Esophagus squamous epithelium (tissue), 5 donors: Measurements from ENCODE around the gene WWTR1. TPM values are rescaled to one million over a fixed set of nuclear protein-coding genes. Genes with fewer than 3 reads are reported as not detected.

Experiments
- DNase-seq: peaks from one replicate; lab custom pipeline; 2025; lab: John Stamatoyannopoulos, UW
- H3K27ac ChIP-seq, 4 donors: fragments of 200-600 bp; sonication (generic); one replicate each; pipeline ENCODE4 v1.5.1; 2016 to 2019; ENCODE audit warnings: mild to moderate bottlenecking in 1 of 4
- H3K27me3 ChIP-seq, 4 donors: fragments of 200-600 bp; sonication (generic); 1 replicate in 3 of 4; 2 replicates in 1 of 4; pipeline versions ENCODE4 v1.5.1 to v1.6.0; 2017 to 2021; ENCODE audit warnings: antibody characterized with exemption in 1 of 4
- H3K36me3 ChIP-seq, 3 donors: fragments of 200-600 bp; sonication (generic); one replicate each; pipeline ENCODE4 v1.5.1; 2016 to 2019
- H3K4me1 ChIP-seq, 3 donors: fragments of 200-600 bp; sonication (generic); one replicate each; pipeline ENCODE4 v1.5.1; 2017 to 2019
- H3K4me3 ChIP-seq, 4 donors: fragments of 200-600 bp; sonication (generic); 1 replicate in 3 of 4; 2 replicates in 1 of 4; pipeline ENCODE4 v1.5.1; 2016 to 2019; ENCODE audit warnings: mild to moderate bottlenecking in 2 of 4, moderate library complexity in 1 of 4
- H3K9me3 ChIP-seq, 3 donors: fragments of 200-600 bp; sonication (generic); one replicate each; pipeline ENCODE4 v1.5.1; 2016 to 2019
- CTCF ChIP-seq, 6 experiments: fragments of 450-650 bp in 4 of 6; fragments of 200-600 bp in 2 of 6; sonication (generic) in 2 of 6; IDR thresholded peaks; one replicate each; pipeline ENCODE4 v1.5.1; 2016 to 2019; ENCODE audit warnings: antibody characterized with exemption in 6 of 6, mild to moderate bottlenecking in 4 of 6, moderate library complexity in 4 of 6
- POLR2A ChIP-seq, 4 donors: fragments of 450-650 bp; IDR thresholded peaks; one replicate each; pipeline ENCODE4 v1.6.1; 2017; ENCODE audit warnings: antibody characterized with exemption in 4 of 4, mild to moderate bottlenecking in 4 of 4, moderate library complexity in 3 of 4
- WGBS, 2 donors: methylation state at CpG; one replicate each; pipeline ENCODE4 v1.1.5; 2018; 5-methylcytosine and 5-hydroxymethylcytosine counted together
- intact Hi-C: fragments of 100-400 bp; cut with DNase I; formaldehyde crosslinking; loops from one replicate; pipeline ENCODE4 v1.15.0; 2022
- total RNA-seq, 4 donors: library from RNA; depleted of rRNA; stranded (reverse); fragments of >200 nt; gene quantifications; one replicate each; pipeline ENCODE4 v1.1.0, GENCODE V29; 2016
- donor health status: DM: yes; HTN: yes; CAD: no.

WWTR1 gene
- total RNA-seq, 4 donors from 2014 or later: 35.7 to 116 (median 39.6) TPM

- no peak for DNase-seq
- WGBS, 2 donors: 28% methylated on average over 14 to 15 of the region's 15 CpGs
- Histone ChIP-seq H3K9me3 (no peaks in the 10 kb centered on the region), H3K4me1 (peaks cover 5 to 91% (median 31%) of the 10 kb centered on the region in 3 donors), H3K27me3 (no peaks in the 10 kb centered on the region), H3K4me3 (peak overlapping the region in 3 of 4 donors; percentile 16 to 48 (median 21)), H3K27ac (peak overlapping the region; percentile 37 to 66 (median 61)), H3K36me3 (no peaks in the 10 kb centered on the region)
- intact Hi-C loops: no loop called here
- TF ChIP-seq CTCF (IDR thresholded peaks at IDR 0.05) (peak in 2 of 6 experiments; percentile 6 to 21), POLR2A (IDR thresholded peaks at IDR 0.05) (no peak)
Observed at GRCh38 chr3:149638228-149639092, 19.4 kb downstream of the WWTR1 start.

GRCh38 chr3:149635396-149635795 lies 22.4 kb downstream of the WWTR1 start:
- TF ChIP-seq POLR2A (IDR thresholded peaks at IDR 0.05) (no peak), CTCF (IDR thresholded peaks at IDR 0.05) (no peak)
- intact Hi-C loops: no loop called here
- no peak overlapping the region for H3K27ac ChIP-seq
- WGBS, 2 donors: 74 to 87% methylated on average over 4 of the region's 4 CpGs
- no peak overlapping the region for H3K4me3 ChIP-seq
- peaks cover 0 to 4% (median 0%) of the 10 kb centered on the region in 3 donors for H3K36me3 ChIP-seq
- no peak for DNase-seq
- H3K4me1 ChIP-seq: peaks cover 5 to 91% (median 21%) of the 10 kb centered on the region in 3 donors
- H3K27me3 ChIP-seq: no peaks in the 10 kb centered on the region
- H3K9me3 ChIP-seq: no peaks in the 10 kb centered on the region

GRCh38 chr3:149634573-149634972 lies 23.3 kb downstream of the WWTR1 start:
- TF ChIP-seq CTCF (IDR thresholded peaks at IDR 0.05): no peak
- no peak for TF ChIP-seq POLR2A (IDR thresholded peaks at IDR 0.05)
- peaks cover 5 to 90% (median 21%) of the 10 kb centered on the region in 3 donors for H3K4me1 ChIP-seq
- no peak overlapping the region for H3K4me3 ChIP-seq
- DNase-seq: no peak
- peak overlapping the region in 3 of 4 donors; percentile 1 to 37 (median 11) for H3K27ac ChIP-seq
- H3K36me3 ChIP-seq: peaks cover 0 to 4% (median 0%) of the 10 kb centered on the region in 3 donors
- 53% methylated on average over 4 of the region's 4 CpGs; no CpG with 5 or more reads in 1 of the 2 donors for WGBS, 2 donors
- no peaks in the 10 kb centered on the region for H3K27me3 ChIP-seq
- H3K9me3 ChIP-seq: no peaks in the 10 kb centered on the region
- intact Hi-C loops: no loop called here

GRCh38 chr3:149634072-149634471 lies 23.8 kb downstream of the WWTR1 start:
- no peaks in the 10 kb centered on the region for H3K27me3 ChIP-seq
- no peak overlapping the region for H3K4me3 ChIP-seq
- peaks cover 0 to 4% (median 0%) of the 10 kb centered on the region in 3 donors for H3K36me3 ChIP-seq
- H3K4me1 ChIP-seq: peaks cover 5 to 85% (median 18%) of the 10 kb centered on the region in 3 donors
- no peaks in the 10 kb centered on the region for H3K9me3 ChIP-seq
- DNase-seq: no peak
- 53 to 58% methylated on average over 4 of the region's 4 CpGs for WGBS, 2 donors
- TF ChIP-seq POLR2A (IDR thresholded peaks at IDR 0.05) (no peak), CTCF (IDR thresholded peaks at IDR 0.05) (no peak)
- peak overlapping the region in 2 of 4 donors; percentile 1 to 37 for H3K27ac ChIP-seq
- intact Hi-C loops: no loop called here

GRCh38 chr3:149632225-149632624 lies 25.6 kb downstream of the WWTR1 start:
- Histone ChIP-seq H3K27ac (peak overlapping the region in 1 of 4 donors; percentile 32), H3K9me3 (no peaks in the 10 kb centered on the region), H3K36me3 (peaks cover 0 to 4% (median 0%) of the 10 kb centered on the region in 3 donors), H3K4me3 (no peak overlapping the region), H3K27me3 (no peaks in the 10 kb centered on the region), H3K4me1 (peaks cover 0 to 77% (median 9%) of the 10 kb centered on the region in 3 donors)
- WGBS, 2 donors: 67 to 81% methylated on average over 5 of the region's 5 CpGs
- intact Hi-C loops: no loop called here
- TF ChIP-seq POLR2A (IDR thresholded peaks at IDR 0.05): no peak
- TF ChIP-seq CTCF (IDR thresholded peaks at IDR 0.05): no peak
- DNase-seq: no peak
